GM18505 (cell line): ENCODE measurements around the gene CCDC24.

ENCODE experiments used
- ATAC-seq: cut with Tn5 transposase; IDR thresholded peaks from one replicate; pipeline ENCODE4 v1.9.1; 2021; ENCODE audit not compliant: unreplicated experiment
- POLR2A ChIP-seq: IDR thresholded peaks from 4 replicates; pipeline ENCODE4 v1.6.1; 2011; ENCODE audit warnings: borderline replicate concordance; ENCODE audit not compliant: insufficient read depth, insufficient read length; ENCODE audit errors: extremely low read depth

Gene CCDC24

GRCh38 chr1:43992232-43992995, 1.0 kb downstream of the CCDC24 start:
- no peak for TF ChIP-seq POLR2A
- ATAC-seq = no peak

- TF ChIP-seq POLR2A = no peak
- ATAC-seq = no peak
These were observed 2.0 kb downstream of the CCDC24 start for GRCh38 chr1:43993206-43993914.

GRCh38 chr1:43994071-43994470, 2.7 kb downstream of the CCDC24 start:
- no peak for ATAC-seq
- TF ChIP-seq POLR2A = no peak

GRCh38 chr1:43994794-43995790, 3.7 kb downstream of the CCDC24 start:
- no peak for TF ChIP-seq POLR2A
- ATAC-seq = no peak

- no peak for ATAC-seq
- TF ChIP-seq POLR2A = no peak
These were observed 4.8 kb downstream of the CCDC24 start for GRCh38 chr1:43995984-43996732.

GRCh38 chr1:43996733-43997115, 5.3 kb downstream of the CCDC24 start:
- ATAC-seq = no peak
- TF ChIP-seq POLR2A = no peak

- no peak for TF ChIP-seq POLR2A
- no peak for ATAC-seq
These were observed 6.0 kb downstream of the CCDC24 start for GRCh38 chr1:43997295-43997999.

- ATAC-seq = no peak
- no peak for TF ChIP-seq POLR2A
These were observed 6.6 kb downstream of the CCDC24 start for GRCh38 chr1:43998000-43998378.

- ATAC-seq = no peak
- TF ChIP-seq POLR2A = no peak
These were observed 8.1 kb downstream of the CCDC24 start for GRCh38 chr1:43999455-43999854.

GRCh38 chr1:44000122-44000665, 8.8 kb downstream of the CCDC24 start:
- ATAC-seq = no peak
- TF ChIP-seq POLR2A = no peak

- no peak for TF ChIP-seq POLR2A
These were observed 10.8 kb downstream of the CCDC24 start for GRCh38 chr1:44002165-44002564.

More at GRCh38 chr1:44002165-44002564, 10.8 kb downstream of the CCDC24 start:
- no peak for ATAC-seq
